ENCODE data around the gene TNFSF4.

The TNFSF4 gene

DNA sequence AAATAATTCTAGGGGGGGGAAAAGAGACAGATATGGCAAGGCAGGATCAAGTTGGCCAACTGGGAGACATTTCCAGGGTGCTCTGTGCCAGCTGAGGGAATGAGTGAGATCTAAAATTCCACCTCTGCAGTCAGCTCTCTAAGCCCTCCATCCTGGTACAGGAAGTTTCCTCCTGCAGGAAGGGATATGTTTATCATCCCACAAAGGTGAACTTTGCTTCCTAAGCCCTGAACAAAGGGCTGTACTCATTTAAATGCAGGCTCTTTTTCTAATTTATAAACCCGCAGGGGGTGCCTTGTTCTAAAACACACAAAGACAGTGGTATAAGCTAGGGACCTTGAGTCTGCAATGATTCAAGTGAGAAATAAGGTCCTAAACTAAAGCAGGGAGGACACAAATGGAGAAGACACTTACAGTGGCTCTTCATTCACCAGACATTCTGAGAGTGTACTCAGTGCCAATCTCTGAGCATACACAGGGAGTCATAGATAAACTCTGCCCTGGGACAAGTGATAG, 3.6 kb upstream of the TNFSF4 start:
- DNase-seq (ENCODE audit: low read depth) = no peak

DNA sequence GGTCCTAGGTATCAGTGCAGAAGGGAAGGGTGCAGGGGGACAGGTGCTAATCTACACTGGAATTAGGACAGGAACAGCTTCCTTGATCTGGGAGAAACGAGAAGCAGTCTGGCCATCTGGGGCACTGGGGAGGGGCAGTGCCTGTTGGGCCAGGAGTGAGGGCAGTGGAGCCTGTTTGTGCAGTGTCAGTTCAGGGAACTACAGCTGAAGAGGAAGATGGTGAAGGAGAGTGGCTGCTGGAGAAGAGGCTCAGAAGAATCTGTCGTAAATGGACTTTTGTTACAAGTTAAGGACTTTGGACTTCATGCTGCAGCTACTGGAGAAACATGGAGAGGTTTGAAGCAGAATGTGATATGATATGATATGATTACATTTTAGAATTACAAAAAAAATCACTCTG, 3.2 kb upstream of the TNFSF4 start:
- no peak for DNase-seq (ENCODE audit: low read depth)

DNA sequence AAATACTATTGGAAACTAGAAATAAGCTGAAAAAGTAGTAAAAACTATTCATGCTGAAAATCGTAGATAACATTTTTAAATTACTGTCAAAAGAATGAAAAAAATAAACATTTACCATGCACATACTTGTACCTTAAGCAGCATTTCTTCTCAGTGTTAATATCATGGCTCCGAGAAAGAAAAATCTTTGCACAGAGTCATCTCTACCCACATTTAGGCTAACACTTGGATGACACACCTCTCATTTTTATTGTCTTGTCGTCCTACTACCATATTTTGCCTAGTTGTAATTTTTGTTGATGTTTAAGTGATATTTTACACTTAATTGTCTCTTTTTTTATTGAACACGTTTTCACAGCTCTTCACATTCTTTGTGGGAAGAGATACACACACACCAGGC, 1.7 kb upstream of the TNFSF4 start:
- DNase-seq (ENCODE audit: low read depth) = no peak

DNA sequence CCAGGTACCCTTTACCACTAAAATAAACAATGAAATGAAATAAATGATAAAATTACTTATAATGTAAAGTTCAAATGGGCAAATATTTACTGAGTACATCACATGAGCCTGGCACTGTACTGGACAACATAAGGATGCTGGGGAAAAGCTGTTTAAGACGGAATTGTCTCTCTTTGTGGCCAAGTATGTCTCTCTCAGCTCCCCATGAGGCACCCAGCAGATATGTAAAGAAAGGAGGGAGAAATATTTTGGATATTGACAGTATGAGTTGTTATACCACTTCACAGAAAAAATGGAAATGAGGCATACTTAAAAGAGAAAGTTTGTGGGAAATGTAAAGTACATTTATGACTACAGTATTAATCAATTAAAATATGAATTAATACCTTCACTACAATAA, 1.0 kb upstream of the TNFSF4 start:
- DNase-seq (ENCODE audit: low read depth) = no peak

DNA sequence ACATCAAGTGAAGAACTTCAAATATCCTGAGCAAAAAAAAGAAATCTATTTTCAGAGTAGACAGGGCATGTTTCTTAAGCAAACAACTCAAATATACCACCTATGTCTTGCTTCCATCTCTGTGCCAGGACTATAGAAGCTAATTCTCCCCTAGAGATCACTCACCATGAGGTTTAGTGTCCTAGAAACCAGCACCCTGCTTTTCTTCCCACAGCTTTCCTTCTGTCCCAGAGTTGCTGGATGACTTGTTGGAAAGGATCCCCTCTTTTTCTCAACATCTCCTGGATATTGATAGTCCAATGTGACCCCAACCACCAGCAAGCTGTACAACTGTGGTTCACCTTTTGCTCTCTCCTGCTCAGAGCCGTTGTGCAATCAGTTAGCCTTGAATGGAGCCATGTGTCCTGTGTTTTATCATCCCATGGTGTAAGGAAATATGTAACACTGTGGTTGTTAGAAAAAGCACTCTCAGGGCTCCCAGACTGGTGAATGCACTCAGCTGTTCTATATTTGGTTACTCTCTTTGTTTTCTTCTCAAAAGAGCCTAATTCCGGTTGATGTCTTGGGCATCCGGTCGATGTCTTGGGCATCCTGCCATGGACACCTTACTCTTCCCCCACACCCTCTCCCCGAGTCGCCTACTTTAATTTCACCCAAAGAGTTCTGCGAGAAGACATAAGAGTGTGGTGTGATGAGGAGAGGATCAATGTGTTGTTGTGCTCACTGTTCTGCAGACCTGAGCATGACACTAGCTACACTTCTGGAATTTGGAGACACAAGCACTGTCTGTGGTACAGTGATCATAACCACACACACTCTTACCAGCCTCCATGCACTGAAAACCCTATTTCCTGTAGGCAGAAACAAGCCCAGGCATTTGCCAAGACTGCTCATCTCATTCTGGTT, 1.7 kb downstream of the TNFSF4 start:
- no peak for DNase-seq (ENCODE audit: low read depth)

DNA sequence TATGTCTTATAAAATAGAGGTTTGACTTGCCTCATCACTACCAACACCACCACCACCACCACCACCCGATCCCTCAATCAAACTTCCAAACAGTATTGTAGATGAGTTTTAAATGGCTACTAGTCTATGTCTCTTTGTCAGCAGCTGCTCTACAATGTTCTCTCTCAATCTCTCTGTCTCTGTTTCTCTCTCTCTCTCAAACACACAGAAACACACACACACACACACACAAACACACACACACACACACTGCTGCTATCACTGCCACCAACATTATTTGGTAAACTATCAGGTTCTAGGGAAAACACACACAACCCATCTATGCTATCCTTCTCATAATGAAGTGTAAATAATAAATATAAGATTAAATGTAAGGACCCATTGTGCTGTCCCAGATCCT, 2.4 kb downstream of the TNFSF4 start:
- no peak for DNase-seq (ENCODE audit: low read depth)

DNA sequence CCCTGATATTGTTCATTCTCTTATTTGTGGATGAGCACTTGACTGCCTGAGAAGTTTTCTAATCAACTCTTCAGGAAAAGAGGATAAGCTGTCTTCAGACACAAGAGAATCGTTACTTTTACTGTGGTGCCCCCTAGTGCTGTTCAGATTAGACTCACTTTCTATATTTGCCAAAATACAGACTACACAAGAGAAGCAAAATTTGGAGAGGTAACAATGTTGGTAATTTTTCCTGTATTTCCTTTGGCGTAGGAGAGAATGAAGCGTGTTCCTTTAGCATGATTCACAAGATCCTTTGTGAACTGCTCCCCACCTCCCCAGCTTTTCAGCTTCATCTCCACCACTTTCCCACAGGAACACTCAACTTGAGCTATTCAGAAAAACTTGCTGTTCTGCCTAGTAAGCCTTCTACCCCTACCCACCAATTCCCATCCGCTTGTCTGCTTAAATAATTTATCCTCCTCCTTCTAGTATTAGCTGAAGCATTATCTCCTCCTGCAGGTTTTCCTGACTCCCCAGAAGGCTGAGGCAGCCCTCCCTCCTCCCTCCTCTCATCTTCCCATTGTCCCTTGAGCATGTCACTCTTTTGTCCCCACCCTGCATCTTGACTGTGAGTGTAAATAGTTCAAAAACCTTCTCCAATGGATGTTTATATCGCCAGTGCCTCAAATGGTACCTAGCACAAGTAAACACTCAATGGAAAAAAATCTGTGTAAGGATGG, 4.5 kb downstream of the TNFSF4 start:
- DNase-seq (ENCODE audit: low read depth) = no peak

DNA sequence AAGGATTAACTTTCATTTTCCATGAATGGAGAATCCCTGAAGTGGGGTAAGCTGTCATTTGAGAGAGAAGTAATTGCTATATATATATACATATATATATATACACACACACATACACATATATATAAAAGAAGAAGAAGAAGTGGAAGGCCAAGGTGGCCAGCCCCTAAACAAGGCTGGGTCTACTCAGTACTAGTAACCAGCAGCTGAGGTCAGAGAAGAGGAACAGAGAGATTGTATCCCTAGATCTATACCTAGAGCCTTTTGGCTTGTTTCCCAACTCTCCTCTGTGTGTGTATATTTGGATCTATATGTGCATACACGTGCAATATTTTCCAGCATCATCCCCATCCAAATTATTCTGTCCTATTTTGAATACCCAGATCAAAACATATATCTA, 5.2 kb downstream of the TNFSF4 start:
- no peak for DNase-seq (ENCODE audit: low read depth)

DNA sequence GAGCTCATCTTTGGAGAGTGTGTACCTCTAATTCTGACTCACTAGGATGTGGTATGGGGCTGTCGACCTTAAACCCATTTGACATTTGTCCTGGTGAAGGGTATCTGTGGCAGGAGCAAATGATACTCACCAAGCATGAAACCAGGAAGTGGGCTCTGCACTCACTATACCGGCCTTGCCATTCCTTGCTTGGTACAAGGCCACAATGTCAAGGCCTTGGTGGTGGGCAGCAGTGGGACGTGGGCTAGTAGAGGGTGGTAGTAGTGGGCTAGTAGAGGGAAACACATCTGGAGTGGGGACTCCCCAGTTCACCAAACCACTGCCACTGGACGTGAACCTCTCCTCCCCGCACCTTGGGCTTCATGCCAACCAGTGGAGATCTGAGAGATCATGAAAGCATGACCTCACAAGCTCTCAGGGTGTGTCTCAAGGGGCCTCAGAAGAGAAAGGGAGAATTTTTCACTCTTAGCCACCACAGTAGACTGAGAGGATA, 11.5 kb downstream of the TNFSF4 start:
- no peak for DNase-seq (ENCODE audit: low read depth)

DNA sequence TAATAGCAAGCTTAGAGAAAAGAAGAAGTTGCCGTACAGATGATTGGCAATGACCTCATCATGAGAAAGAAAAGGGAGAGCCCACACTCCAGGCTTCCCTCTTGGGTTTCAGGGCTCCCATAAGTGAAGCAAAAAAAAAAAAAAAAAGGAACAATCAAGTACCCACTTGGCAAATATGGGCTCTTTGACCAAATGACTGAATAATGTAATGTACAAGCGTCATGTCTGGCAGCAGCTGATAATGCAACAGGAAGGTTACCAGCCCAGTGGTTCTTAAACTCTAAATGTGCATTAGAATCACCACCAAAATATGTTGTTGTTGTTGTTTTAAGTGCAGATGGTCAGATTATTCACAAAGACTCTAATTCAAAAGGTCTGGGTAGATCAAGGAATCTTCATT, 13.5 kb downstream of the TNFSF4 start:
- peak; percentile 27 for DNase-seq (ENCODE audit: low read depth)

DNA sequence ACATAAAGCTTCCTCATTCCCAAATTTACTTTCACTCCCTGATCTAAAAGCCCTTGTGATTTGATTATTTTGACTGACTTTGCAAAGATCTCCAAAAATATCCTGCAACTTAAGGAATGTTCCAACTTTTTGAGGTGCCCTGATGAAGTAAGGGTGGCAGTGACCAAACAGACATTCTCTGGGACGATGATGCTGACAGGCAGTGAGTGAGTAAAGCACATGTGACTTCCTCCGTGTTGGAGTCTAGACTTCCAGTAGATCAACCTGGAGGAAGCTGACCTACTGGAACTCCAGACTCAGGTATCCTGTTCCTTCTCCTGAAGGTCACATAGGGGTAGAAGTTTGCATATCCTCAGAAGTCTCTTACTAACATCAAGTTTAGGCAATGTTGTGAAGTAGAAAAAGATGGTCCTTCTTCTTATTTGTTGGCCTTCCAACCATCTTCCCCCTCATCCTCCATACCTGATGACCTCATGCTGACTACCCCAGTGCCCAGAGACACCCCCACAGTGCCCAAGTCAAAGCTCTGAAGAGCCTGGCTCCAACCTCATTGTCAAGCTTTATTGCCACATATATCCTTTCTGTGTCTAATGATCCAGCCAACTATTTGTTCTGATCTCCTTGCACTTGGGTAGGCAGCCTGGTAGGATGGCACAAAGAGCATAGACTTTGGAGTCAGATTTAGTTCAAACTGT, 16.0 kb downstream of the TNFSF4 start:
- DNase-seq (ENCODE audit: low read depth) = no peak

DNA sequence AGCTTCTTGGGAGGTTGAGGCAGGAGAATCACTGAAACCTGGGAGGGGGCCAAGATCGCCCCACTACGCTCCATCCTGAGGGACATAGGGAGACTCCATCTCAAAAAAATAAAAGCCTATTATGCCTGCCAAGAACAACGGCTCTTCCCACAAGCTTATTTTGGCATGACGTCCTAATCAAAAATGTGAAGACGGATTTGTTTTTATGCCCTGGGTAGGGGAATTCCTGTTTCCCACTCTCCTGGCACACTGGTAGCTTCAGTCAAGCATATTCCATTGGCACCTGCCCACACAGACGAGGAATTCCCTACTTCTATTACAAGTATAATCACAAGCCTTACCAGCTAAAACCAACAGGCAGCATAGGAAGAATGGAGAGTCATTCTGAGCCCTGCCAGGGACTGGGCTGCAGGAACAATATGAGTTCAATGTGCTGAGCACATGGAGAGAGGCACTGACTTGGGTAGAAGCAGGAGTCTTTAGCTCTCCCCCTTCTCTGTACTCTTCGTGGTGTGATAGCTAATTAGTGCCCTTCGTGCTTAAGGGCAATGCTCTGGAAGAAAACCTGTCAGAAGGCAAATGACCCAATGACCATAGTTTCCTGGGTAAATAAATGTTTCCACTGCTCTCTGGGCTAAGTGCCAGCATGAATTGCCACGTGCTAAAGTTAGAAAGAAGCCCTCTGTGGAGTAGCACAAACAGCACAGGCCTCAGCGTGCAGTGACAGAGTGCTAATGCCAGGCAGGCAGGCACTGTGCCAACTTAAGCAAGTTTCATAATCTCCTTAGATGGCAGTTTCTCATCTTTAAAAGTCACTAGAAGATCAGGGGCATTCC, 16.8 kb downstream of the TNFSF4 start:
- no peak for DNase-seq (ENCODE audit: low read depth)

DNA sequence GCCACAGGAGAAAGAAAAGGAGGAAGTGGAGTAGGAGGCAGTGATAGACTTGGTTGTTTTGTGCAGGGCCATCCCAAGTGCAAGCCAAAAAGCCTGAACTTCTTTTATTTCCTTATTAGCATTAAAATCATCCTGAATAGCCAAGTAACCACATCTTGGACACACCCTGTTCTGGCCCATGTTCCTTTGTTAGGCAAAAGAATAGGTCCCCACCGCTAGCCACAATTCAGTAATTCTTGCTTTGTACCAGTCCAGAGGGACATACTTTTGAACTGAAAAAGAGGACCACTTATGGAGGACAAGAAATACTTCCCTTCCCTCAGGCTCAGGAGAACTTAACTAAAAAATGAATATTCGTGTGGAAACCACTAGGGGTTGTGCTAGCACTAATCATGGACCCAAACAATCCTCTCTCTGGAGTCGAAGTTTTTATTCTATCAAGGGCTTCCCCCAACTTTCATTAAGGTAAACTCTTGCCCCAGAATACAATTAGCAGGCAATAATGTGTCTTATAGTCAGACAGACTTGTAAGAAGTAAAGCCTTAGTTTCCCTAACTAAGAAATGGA, 19.4 kb downstream of the TNFSF4 start:
- no peak for DNase-seq (ENCODE audit: low read depth)

DNA sequence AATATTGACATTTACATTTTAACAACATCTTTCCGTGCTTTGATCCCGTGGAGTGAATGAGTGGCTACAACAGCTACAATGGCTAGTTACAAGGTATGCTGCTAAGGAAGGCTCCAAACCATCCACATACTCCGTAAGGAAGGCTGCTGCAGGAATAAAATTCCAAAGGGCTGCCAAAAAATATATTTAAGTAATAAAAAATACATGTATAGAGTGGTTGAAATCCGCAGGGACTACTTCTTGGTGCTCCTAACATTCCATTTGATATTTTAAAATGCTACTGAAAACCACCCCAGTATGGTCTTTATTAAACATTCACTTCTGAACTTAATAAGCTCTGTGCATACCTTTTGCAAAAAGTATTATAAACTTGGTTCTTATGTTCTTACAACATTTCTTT, 25.3 kb downstream of the TNFSF4 start:
- no peak for DNase-seq (ENCODE audit: low read depth)

DNA sequence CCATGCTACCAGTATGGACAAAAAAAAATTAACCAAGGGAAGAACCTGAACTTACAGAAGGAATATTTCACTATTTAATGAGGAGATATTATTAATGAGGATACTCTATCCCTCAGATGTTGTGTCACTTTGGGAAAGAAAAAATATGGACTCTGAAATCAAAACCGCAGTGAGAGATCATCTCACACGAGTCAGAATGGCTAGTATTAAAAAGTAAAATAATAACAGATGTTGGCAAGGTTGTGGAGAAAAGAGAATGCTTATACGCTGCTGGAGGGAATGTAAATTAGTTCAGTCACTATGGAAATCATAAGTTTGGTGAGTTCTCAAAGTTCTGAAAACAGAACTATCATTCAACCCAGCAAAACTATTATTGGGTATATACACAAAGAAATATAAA, 30.9 kb downstream of the TNFSF4 start:
- DNase-seq (ENCODE audit: low read depth) = no peak

DNA sequence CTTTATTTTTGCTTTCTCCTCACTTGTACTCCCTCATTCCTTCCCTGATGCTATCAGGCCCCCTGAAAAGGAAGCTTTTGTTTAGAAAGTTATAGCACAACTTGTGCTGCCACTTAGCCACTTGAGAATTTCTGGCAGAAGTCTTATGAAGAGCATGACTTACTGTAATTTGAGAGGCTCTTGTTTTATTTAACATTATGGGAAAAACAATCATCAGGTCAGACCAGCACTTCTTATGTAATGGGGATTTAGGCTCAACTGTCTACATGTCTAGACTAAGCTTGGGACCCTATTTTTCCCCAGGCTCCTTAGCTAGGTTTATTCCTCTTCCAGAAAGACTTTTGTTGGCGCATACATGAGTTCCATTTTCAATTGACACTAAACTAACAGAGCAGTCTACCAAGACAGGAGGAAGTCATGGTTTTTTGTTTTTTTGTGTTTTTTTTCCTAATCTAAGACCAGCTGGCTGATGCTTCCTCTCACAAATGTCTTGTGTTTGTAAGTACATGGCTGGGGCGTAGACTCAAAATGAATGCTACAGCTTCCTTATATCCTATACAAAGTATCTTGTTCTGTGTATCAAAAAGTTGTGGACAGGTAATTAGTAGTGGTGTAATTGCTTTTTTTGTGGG, 31.5 kb downstream of the TNFSF4 start:
- no peak for DNase-seq (ENCODE audit: low read depth)

DNA sequence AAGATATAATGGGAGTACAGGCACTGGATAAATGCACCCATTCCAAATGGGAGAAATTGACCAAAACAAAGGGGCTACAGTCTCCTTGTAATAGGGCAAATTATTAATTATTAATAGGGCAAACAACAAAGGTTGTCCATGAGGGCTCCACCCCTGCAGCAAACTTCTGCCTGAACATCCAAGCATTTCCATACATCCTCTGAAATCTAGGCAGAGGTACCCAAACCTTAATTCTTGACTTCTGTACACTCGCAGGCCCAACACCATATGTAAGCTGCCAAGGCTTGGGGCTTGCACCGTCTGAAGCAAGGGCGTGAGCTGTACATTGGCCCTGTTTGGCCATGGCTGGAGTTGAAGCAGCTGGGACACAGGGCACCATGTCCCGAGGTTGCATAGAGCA, 33.7 kb downstream of the TNFSF4 start:
- DNase-seq (ENCODE audit: low read depth) = no peak

DNA sequence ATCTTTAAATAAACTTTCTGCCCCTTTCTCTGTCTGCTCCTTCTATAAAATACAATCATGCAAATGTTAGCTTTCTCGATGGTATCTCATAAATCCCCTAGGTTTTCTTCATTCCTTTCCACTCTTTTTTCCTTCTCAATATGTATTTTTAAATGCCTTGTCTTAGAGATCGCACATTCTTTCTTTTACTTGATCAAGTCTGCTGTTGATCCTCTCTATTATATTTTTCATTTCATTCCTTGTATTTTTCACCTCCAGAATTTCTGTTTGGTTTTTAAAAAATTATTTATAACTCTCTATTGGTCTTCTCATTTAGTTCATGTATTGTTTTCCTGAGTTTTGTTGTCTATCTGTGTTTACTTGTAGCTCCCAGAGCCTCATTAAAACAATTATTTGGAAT, 36.0 kb downstream of the TNFSF4 start:
- no peak for DNase-seq (ENCODE audit: low read depth)

DNA sequence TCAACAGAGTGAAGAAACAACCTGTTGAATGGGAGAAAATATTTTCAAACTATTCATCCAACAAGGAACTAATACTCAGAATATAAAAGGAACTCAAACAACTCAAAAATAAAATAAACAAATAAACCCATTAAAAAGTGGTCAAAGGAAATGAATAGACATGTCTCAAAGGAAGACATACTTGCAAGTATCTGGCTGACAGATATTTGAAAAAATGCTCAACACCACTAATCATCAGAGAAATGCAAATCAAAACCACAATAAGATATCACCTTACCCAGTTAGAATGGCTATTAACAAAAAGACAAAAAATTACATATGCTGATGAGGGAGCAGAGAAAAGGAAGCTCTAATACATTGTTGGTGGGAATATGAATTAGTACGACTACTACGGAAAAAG, 38.2 kb downstream of the TNFSF4 start:
- no peak for DNase-seq (ENCODE audit: low read depth)

DNA sequence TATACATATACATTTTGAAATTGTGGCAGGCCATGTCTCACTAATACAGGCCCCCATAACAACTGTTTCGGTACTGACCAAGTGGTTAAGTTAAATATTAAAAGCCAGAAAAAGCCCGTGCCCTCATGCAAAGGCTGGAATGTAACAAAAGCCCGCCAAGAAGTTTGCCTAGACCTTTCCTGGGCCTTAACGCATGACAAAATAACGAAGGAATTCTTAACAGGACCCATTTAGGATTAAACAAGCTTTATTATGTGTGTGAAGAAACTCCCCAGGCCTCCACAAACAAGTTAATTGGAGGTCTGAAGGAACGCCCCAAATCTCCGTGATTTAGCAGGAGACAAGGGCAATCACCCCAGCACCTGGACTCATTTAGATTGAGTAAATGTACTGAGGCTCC, 42.4 kb downstream of the TNFSF4 start:
- no peak for DNase-seq (ENCODE audit: low read depth)

DNA sequence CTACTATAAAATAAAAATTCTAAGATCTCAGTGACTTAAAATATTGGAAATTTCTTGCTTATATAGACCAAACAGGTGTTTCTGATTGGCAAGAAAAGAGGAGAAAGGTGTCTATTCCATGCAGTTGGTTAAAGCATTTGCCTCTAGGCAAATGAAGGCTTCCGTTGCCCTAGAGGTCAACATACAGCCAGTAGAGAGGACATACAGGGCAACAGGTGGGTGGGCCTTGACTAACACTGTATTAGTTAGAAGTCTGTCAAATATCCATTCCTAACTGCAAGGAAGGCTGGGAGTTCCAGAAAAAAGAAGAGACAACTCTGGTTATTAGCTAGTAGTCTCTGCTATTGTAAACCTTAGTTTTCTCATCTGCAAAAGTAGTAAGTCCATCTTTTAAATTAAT, 43.0 kb downstream of the TNFSF4 start:
- DNase-seq (ENCODE audit: low read depth) = no peak
